ENCODE measurements around the gene HIP1R. TPM values are rescaled to one million over a fixed set of nuclear protein-coding genes. Genes with fewer than 3 reads are reported as not detected.
A peak's percentile ranks its signal among the peaks of the same experiment; 100 is the strongest.
"Not testable (repeated sequence)": the region's sequence is repeated elsewhere in the genome, so short reads cannot be mapped to it uniquely, and the experiment has no call there.

Gene HIP1R
- total RNA-seq, 2 experiments from 2014 or later, result 31.9 to 34.7 TPM

- peaks cover 32% of the 10 kb centered on the region for H3K36me3 Mint-ChIP-seq
- peak overlapping the region; percentile 76 for H3K27ac Mint-ChIP-seq
- ATAC-seq, result peak; percentile 77
Observed at GRCh38 chr12:122871851-122872780, 36.9 kb downstream of the HIP1R start.

GRCh38 chr12:122872815-122873361, 37.6 kb downstream of the HIP1R start:
- CTCF ChIA-PET, result interaction anchor here (0.9 to 3.6 kb wide), 9 partner anchors 8 to 83 kb away, joined by 3 to 18 read pairs (median 8); no protein-coding TSS in a partner anchor
- Mint-ChIP-seq H3K27ac (no peak overlapping the region), H3K9me3 (ENCODE audit: low read depth) (no peaks in the 10 kb centered on the region), H3K4me1 (peaks cover 65% of the 10 kb centered on the region), H3K36me3 (peaks cover 32% of the 10 kb centered on the region), H3K4me3 (no peak overlapping the region), H3K27me3 (no peaks in the 10 kb centered on the region)
- ATAC-seq (no peak), DNase-seq (no peak)

More at GRCh38 chr12:122871851-122872780, 36.9 kb downstream of the HIP1R start:
- no peaks in the 10 kb centered on the region for H3K9me3 Mint-ChIP-seq (ENCODE audit: low read depth)
- peak overlapping the region; percentile 60 for H3K4me3 Mint-ChIP-seq
- DNase-seq, result peak; percentile 80
- H3K27me3 Mint-ChIP-seq, result no peaks in the 10 kb centered on the region
- H3K4me1 Mint-ChIP-seq, result peaks cover 58% of the 10 kb centered on the region
- CTCF ChIA-PET, result interaction anchor here (0.6 to 3.6 kb wide), 18 partner anchors 8 to 110 kb away, joined by 3 to 18 read pairs (median 4); no protein-coding TSS in a partner anchor

- no peak overlapping the region for H3K4me3 Mint-ChIP-seq
- H3K36me3 Mint-ChIP-seq, result peaks cover 34% of the 10 kb centered on the region
- no peak overlapping the region for H3K27ac Mint-ChIP-seq
- H3K4me1 Mint-ChIP-seq, result peaks cover 69% of the 10 kb centered on the region
- H3K9me3 Mint-ChIP-seq (ENCODE audit: low read depth), result no peaks in the 10 kb centered on the region
- CTCF ChIA-PET, result no interaction called here
- H3K27me3 Mint-ChIP-seq, result no peaks in the 10 kb centered on the region
- no peak for DNase-seq
- no peak for ATAC-seq
Observed at GRCh38 chr12:122873540-122873939, 38.3 kb downstream of the HIP1R start.

- no peak overlapping the region for H3K4me3 Mint-ChIP-seq
Observed at GRCh38 chr12:122874081-122874480, 38.8 kb downstream of the HIP1R start.

GRCh38 chr12:122875590-122876220, 40.4 kb downstream of the HIP1R start:
- DNase-seq (no peak), ATAC-seq (no peak)
- Mint-ChIP-seq H3K36me3 (peaks cover 18% of the 10 kb centered on the region), H3K9me3 (ENCODE audit: low read depth) (no peaks in the 10 kb centered on the region), H3K4me3 (no peak overlapping the region), H3K27me3 (no peaks in the 10 kb centered on the region), H3K27ac (no peak overlapping the region), H3K4me1 (peaks cover 83% of the 10 kb centered on the region)
- CTCF ChIA-PET, result no interaction called here

More at GRCh38 chr12:122874081-122874480, 38.8 kb downstream of the HIP1R start:
- DNase-seq (no peak), ATAC-seq (no peak)
- peaks cover 29% of the 10 kb centered on the region for H3K36me3 Mint-ChIP-seq
- H3K4me1 Mint-ChIP-seq, result peaks cover 74% of the 10 kb centered on the region
- CTCF ChIA-PET, result no interaction called here
- no peak overlapping the region for H3K27ac Mint-ChIP-seq
- no peaks in the 10 kb centered on the region for H3K9me3 Mint-ChIP-seq (ENCODE audit: low read depth)
- no peaks in the 10 kb centered on the region for H3K27me3 Mint-ChIP-seq

GRCh38 chr12:122876281-122876680, 41.0 kb downstream of the HIP1R start:
- H3K4me1 Mint-ChIP-seq, result peaks cover 83% of the 10 kb centered on the region

GRCh38 chr12:122876731-122877130, 41.5 kb downstream of the HIP1R start:
- Mint-ChIP-seq H3K4me1 (peaks cover 81% of the 10 kb centered on the region), H3K4me3 (no peak overlapping the region), H3K27me3 (no peaks in the 10 kb centered on the region), H3K27ac (no peak overlapping the region), H3K36me3 (peaks cover 16% of the 10 kb centered on the region), H3K9me3 (ENCODE audit: low read depth) (no peaks in the 10 kb centered on the region)
- DNase-seq (no peak), ATAC-seq (no peak)
- CTCF ChIA-PET, result interaction anchor here (0.8 kb wide), 1 partner anchor 16 kb away, joined by 5 read pairs; no protein-coding TSS in a partner anchor

More at GRCh38 chr12:122876281-122876680, 41.0 kb downstream of the HIP1R start:
- not testable (repeated sequence) for ATAC-seq; H3K27ac Mint-ChIP-seq; DNase-seq; H3K9me3 Mint-ChIP-seq (ENCODE audit: low read depth); H3K4me3 Mint-ChIP-seq; H3K27me3 Mint-ChIP-seq
- peaks cover 17% of the 10 kb centered on the region for H3K36me3 Mint-ChIP-seq
- CTCF ChIA-PET, result interaction anchor here (0.8 kb wide), 1 partner anchor 16 kb away, joined by 5 read pairs; no protein-coding TSS in a partner anchor

- Mint-ChIP-seq H3K4me1 (peaks cover 78% of the 10 kb centered on the region), H3K27me3 (no peaks in the 10 kb centered on the region), H3K27ac (no peak overlapping the region), H3K9me3 (ENCODE audit: low read depth) (peaks cover 2% of the 10 kb centered on the region), H3K36me3 (peaks cover 20% of the 10 kb centered on the region), H3K4me3 (no peak overlapping the region)
- DNase-seq, result no peak
- no peak for ATAC-seq
- CTCF ChIA-PET, result interaction anchor here (0.7 to 2.2 kb wide), 5 partner anchors 8 to 163 kb away, joined by 3 to 15 read pairs (median 5); no protein-coding TSS in a partner anchor
Observed at GRCh38 chr12:122878780-122879612, 43.7 kb downstream of the HIP1R start.

GRCh38 chr12:122880155-122880667, 45.0 kb downstream of the HIP1R start:
- peaks cover 2% of the 10 kb centered on the region for H3K9me3 Mint-ChIP-seq (ENCODE audit: low read depth)
- H3K4me3 Mint-ChIP-seq, result no peak overlapping the region
- peaks cover 76% of the 10 kb centered on the region for H3K4me1 Mint-ChIP-seq

GRCh38 chr12:122880668-122881067, 45.4 kb downstream of the HIP1R start:
- Mint-ChIP-seq H3K27ac (no peak overlapping the region), H3K27me3 (no peaks in the 10 kb centered on the region), H3K4me3 (no peak overlapping the region), H3K36me3 (peaks cover 20% of the 10 kb centered on the region), H3K9me3 (ENCODE audit: low read depth) (peaks cover 2% of the 10 kb centered on the region), H3K4me1 (peaks cover 71% of the 10 kb centered on the region)
- no peak for DNase-seq
- CTCF ChIA-PET, result interaction anchor here (1.3 to 2.3 kb wide), 6 partner anchors 10 to 71 kb away, joined by 3 to 15 read pairs (median 6); no protein-coding TSS in a partner anchor
- ATAC-seq, result peak; percentile 54

More at GRCh38 chr12:122880155-122880667, 45.0 kb downstream of the HIP1R start:
- H3K27ac Mint-ChIP-seq, result no peak overlapping the region
- no peaks in the 10 kb centered on the region for H3K27me3 Mint-ChIP-seq
- peaks cover 20% of the 10 kb centered on the region for H3K36me3 Mint-ChIP-seq
- ATAC-seq, result no peak
- no peak for DNase-seq
- CTCF ChIA-PET, result interaction anchor here (1.3 to 2.3 kb wide), 6 partner anchors 9 to 72 kb away, joined by 3 to 15 read pairs (median 6); no protein-coding TSS in a partner anchor

- H3K9me3 Mint-ChIP-seq (ENCODE audit: low read depth), result peaks cover 2% of the 10 kb centered on the region
- H3K4me3 Mint-ChIP-seq, result no peak overlapping the region
- no peak overlapping the region for H3K27ac Mint-ChIP-seq
- DNase-seq (no peak), ATAC-seq (no peak)
- peaks cover 21% of the 10 kb centered on the region for H3K36me3 Mint-ChIP-seq
- CTCF ChIA-PET, result interaction anchor here (0.6 to 2.9 kb wide), 9 partner anchors 11 to 92 kb away, joined by 3 to 9 read pairs (median 4); partner anchors contain the start of gene OGFOD2
- peaks cover 73% of the 10 kb centered on the region for H3K4me1 Mint-ChIP-seq
- H3K27me3 Mint-ChIP-seq, result no peaks in the 10 kb centered on the region
Observed at GRCh38 chr12:122882908-122883558, 47.8 kb downstream of the HIP1R start.

Data from activated CD8-positive, alpha-beta memory T cell treated with anti-CD3 and anti-CD28 coated beads, Interleukin-2, amount 10 ng/mL, durations not matched to agents 7 days and 5 days (primary cell).